ENCODE data around the gene PVALEF. TPM values are rescaled to one million over a fixed set of nuclear protein-coding genes. Genes with fewer than 3 reads are reported as not detected.

The PVALEF gene
- polyA plus RNA-seq, 1 donor = 0.34 TPM

DNA sequence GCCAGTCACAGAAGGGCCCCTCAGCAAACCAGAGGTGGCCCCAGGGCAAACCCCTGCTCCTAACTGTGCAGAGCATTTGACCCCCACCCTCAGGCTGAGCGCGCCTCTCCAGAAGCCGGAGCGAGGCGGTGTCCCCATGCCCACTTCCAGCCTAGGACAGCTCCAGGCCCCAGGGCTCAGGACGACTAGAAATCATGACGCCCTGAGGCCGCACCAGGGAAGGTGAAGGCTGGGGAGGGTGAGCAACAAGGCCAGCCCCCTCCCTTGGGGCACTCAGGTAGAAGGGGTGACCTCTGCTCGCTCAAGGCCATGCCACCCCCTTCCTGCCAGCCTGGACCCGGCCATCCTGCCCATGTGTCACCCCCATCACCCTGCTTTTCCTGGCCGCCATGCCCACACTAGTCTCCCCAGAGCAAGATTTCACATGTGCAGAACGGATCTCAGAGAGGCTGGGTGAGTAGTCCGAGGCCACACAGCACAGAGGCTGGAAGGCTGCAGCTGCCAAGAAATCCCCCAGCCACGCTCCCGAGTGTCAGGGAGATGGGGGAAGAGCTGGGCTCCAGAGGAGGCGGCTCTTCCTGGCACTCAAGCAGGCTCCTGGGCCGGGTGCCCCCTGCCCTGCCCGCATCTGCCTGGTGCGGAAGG is 2.1 kb upstream of the PVALEF start:
- Histone ChIP-seq H3K9me3 (ENCODE audit: control insufficient read depth, low read depth, low read length) (no peaks in the 10 kb centered on the region), H3K36me3 (ENCODE audit: control insufficient read depth, insufficient read depth, low read length) (no peaks in the 10 kb centered on the region), H3K4me3 (ENCODE audit: low read length) (no peak overlapping the region), H3K4me1 (ENCODE audit: control insufficient read depth, insufficient read depth, low read length) (peaks cover 38% of the 10 kb centered on the region), H3K27ac (ENCODE audit: low read length) (no peak overlapping the region), H3K27me3 (ENCODE audit: control insufficient read depth, insufficient read depth, low read length) (peaks cover 2% of the 10 kb centered on the region)
- WGBS (ENCODE audit: insufficient coverage, low lambda C conversion rate) = no CpG with 5 or more reads among the region's 19 CpGs
- DNase-seq = no peak

DNA sequence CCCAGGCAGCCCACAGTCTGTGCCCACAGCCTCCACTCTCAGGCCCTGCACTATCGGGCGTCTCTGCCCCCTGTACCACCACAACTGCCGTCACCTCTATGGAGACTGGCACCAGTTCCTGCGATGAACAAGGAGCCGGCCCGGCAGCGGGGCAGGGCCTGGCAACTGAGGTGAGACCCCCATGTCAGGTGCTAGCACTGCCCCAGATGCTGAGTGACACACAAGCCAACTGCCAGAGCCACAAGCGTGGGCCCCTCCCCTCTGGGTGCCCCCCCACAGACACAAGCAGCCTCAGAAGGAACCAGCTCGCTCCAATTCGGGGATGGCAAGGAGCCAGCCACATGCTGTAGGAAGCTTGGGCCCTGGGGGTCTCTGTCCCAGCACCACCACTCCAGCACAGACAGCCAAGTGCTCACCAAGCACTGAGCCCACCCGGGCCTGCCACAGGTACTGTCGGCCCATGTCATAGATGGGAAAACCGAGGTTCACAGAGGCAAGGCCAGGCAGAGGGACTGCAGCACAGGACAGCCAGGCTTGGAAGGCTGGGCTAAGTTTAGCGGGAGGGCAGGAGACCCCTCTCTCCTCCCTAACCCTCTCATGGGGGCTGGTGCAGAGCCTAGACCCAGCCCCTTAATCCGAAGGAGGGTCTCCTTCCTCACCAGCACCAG is 1.5 kb upstream of the PVALEF start:
- Histone ChIP-seq H3K27me3 (ENCODE audit: control insufficient read depth, insufficient read depth, low read length) (peaks cover 2% of the 10 kb centered on the region), H3K27ac (ENCODE audit: low read length) (peak overlapping the region; percentile 92), H3K4me1 (ENCODE audit: control insufficient read depth, insufficient read depth, low read length) (peaks cover 38% of the 10 kb centered on the region), H3K36me3 (ENCODE audit: control insufficient read depth, insufficient read depth, low read length) (no peaks in the 10 kb centered on the region), H3K9me3 (ENCODE audit: control insufficient read depth, low read depth, low read length) (no peaks in the 10 kb centered on the region), H3K4me3 (ENCODE audit: low read length) (peak overlapping the region; percentile 83)
- no peak for DNase-seq
- WGBS (ENCODE audit: insufficient coverage, low lambda C conversion rate) = no CpG with 5 or more reads among the region's 15 CpGs

DNA sequence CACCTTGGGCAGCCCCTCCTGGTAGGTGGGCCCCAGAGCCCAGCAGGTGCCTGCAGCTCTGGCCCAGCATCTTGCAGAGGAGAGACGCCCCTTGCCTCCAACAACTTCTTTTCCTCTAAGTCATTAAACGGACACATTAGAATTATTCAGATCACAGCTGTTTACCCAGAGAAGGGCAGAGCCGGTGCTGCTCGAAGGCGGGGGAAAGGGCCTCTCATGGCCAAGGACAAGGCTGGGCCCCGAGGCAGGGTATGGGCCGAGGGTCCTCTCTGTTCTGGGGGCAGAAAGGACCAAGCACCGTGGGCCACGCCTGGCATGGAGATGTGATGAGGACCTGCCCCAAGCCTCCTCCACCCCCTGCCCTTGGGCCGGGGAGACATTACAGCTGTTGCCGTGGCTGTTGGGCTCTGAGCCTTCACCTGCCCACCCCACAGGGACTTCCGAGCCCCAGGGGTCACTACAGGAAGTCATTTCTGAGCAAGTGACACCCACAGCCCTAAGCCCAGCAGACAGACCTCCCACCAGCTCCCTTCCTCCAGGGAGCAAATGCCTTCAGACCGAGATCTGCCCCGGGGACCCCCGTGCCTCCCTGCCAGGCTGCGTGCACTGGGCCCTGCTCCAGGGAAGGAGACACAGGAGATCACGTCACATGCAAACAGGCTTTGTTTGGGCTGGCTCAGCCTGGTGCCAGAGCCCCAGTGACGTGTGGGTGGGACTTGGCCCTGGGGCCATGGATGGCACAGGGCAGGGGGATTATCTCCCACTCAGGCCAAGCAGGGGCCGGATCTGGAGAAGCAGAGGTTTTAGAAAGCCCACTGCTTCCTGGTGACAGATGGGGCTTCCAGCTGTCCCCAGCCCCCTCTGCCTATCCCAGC is 699 bp upstream of the PVALEF start:
- peaks cover 2% of the 10 kb centered on the region for H3K27me3 ChIP-seq (ENCODE audit: control insufficient read depth, insufficient read depth, low read length)
- H3K27ac ChIP-seq (ENCODE audit: low read length) = peak overlapping the region; percentile 92
- DNase-seq = peak in 1 of 2 donors; percentile 61
- no peaks in the 10 kb centered on the region for H3K9me3 ChIP-seq (ENCODE audit: control insufficient read depth, low read depth, low read length)
- H3K4me1 ChIP-seq (ENCODE audit: control insufficient read depth, insufficient read depth, low read length) = peaks cover 38% of the 10 kb centered on the region
- no peaks in the 10 kb centered on the region for H3K36me3 ChIP-seq (ENCODE audit: control insufficient read depth, insufficient read depth, low read length)
- peak overlapping the region; percentile 83 for H3K4me3 ChIP-seq (ENCODE audit: low read length)
- WGBS (ENCODE audit: insufficient coverage, low lambda C conversion rate) = no CpG with 5 or more reads among the region's 19 CpGs

DNA sequence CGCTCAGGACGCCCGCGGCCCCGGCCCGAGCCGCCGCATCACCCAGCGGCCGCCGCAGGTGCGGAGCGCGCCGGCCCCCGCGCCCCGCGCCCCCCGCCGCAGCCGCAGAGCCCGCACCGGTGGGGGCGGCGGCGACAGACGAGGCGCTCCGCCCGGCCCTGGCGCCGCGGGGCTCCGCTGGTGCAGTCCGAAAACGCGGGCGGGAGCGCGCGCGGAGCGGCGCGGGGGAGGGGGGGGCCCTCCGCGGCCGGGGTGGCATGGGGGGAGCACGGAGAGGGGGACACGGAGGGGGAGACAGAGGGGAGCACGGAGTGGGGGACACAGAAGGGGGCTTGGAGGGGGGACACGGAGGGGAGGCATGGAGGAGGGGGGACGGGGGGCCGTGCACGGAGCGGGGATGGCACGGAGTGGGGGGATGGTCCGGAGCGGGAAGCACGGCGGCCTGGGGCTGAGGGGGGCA is 756 bp downstream of the PVALEF start, which contains the start of gene AATK:
AATK (minus strand) TSS at position 189 of the 460 bp plus-strand sequence. CDS start 229 bp downstream, outside the sequence.
- Histone ChIP-seq H3K27me3 (ENCODE audit: control insufficient read depth, insufficient read depth, low read length) (peaks cover 2% of the 10 kb centered on the region), H3K36me3 (ENCODE audit: control insufficient read depth, insufficient read depth, low read length) (no peaks in the 10 kb centered on the region), H3K4me3 (ENCODE audit: low read length) (peak within 1 kb of the TSS; percentile 83), H3K27ac (ENCODE audit: low read length) (peak within 1 kb of the TSS; percentile 92), H3K4me1 (ENCODE audit: control insufficient read depth, insufficient read depth, low read length) (peaks cover 42% of the 10 kb centered on the region), H3K9me3 (ENCODE audit: control insufficient read depth, low read depth, low read length) (peaks cover 2% of the 10 kb centered on the region)
- no CpG with 5 or more reads among the region's 62 CpGs for WGBS (ENCODE audit: insufficient coverage, low lambda C conversion rate)
- no peak for DNase-seq

DNA sequence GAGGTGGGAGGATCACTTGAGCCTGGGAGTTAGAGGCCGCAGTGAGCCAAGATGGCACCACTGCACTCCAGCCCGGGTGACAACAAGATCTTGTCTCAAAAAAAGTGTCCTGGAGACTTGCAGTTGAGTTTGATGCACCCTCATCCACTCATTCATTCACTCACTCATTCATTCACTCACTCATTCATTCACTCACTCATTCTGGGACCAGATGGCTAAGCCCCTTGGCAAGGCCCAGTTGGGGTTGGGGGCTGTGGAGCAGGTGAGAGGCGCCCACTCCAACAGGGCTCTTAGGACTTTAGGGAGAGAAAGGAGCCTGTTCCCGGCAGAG is 1.9 kb downstream of the PVALEF start:
- DNase-seq = no peak
- Histone ChIP-seq H3K36me3 (ENCODE audit: control insufficient read depth, insufficient read depth, low read length) (no peaks in the 10 kb centered on the region), H3K4me1 (ENCODE audit: control insufficient read depth, insufficient read depth, low read length) (peaks cover 47% of the 10 kb centered on the region), H3K27me3 (ENCODE audit: control insufficient read depth, insufficient read depth, low read length) (peaks cover 2% of the 10 kb centered on the region), H3K4me3 (ENCODE audit: low read length) (peak overlapping the region; percentile 57), H3K9me3 (ENCODE audit: control insufficient read depth, low read depth, low read length) (peaks cover 4% of the 10 kb centered on the region), H3K27ac (ENCODE audit: low read length) (no peak overlapping the region)
- no CpG with 5 or more reads among the region's 4 CpGs for WGBS (ENCODE audit: insufficient coverage, low lambda C conversion rate)

DNA sequence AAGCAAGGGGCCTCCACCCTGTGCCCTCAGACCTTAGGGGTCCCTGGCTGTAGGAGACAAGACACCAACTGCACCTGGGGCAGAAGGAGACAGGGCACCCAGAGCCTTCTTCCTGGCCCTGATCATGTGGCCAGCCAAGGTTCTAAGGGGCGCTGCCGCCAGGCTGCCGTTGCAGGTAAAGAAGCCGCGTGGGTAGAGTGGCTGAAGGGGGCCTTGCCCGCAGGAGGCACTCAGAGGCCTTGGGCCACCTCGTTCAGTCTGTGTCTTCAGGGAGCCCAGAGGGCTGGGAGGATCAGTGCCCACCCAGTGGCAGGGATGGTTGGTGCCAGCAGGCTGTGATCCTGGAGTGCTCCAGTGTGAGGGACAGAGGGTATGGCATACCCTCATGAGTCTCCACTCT is 2.3 kb downstream of the PVALEF start:
- Histone ChIP-seq H3K27me3 (ENCODE audit: control insufficient read depth, insufficient read depth, low read length) (peaks cover 2% of the 10 kb centered on the region), H3K4me1 (ENCODE audit: control insufficient read depth, insufficient read depth, low read length) (peaks cover 48% of the 10 kb centered on the region), H3K4me3 (ENCODE audit: low read length) (no peak overlapping the region), H3K36me3 (ENCODE audit: control insufficient read depth, insufficient read depth, low read length) (no peaks in the 10 kb centered on the region), H3K9me3 (ENCODE audit: control insufficient read depth, low read depth, low read length) (peaks cover 4% of the 10 kb centered on the region), H3K27ac (ENCODE audit: low read length) (no peak overlapping the region)
- no CpG with 5 or more reads among the region's 7 CpGs for WGBS (ENCODE audit: insufficient coverage, low lambda C conversion rate)
- no peak for DNase-seq

DNA sequence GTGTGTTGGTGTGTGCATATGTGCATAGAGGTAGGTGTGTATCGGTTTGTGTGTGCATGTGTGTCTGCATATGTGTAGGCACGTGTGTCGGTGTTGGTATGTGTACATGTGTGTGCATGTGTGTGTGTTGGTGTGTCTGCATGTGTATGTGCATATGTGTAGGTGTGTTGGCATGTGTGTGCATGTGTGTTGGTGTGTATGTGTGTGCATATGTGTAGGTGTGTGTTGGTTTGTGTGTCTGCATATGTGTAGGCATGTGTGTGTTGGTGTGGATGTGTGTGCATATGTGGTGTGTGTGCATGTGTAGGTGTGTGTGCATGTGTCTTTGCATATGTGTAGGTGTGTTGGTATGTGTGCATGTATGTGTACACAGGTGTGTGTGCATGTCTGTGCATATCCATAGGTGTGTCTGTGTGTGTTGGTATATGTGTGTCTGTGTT is 4.6 kb downstream of the PVALEF start:
- no CpG with 5 or more reads among the region's 3 CpGs for WGBS (ENCODE audit: insufficient coverage, low lambda C conversion rate)
- H3K9me3 ChIP-seq (ENCODE audit: control insufficient read depth, low read depth, low read length) = peaks cover 22% of the 10 kb centered on the region
- H3K36me3 ChIP-seq (ENCODE audit: control insufficient read depth, insufficient read depth, low read length) = no peaks in the 10 kb centered on the region
- H3K4me1 ChIP-seq (ENCODE audit: control insufficient read depth, insufficient read depth, low read length) = peaks cover 30% of the 10 kb centered on the region
- H3K27me3 ChIP-seq (ENCODE audit: control insufficient read depth, insufficient read depth, low read length) = peaks cover 2% of the 10 kb centered on the region
- no peak overlapping the region for H3K4me3 ChIP-seq (ENCODE audit: low read length)
- H3K27ac ChIP-seq (ENCODE audit: low read length) = no peak overlapping the region
- DNase-seq = no peak

DNA sequence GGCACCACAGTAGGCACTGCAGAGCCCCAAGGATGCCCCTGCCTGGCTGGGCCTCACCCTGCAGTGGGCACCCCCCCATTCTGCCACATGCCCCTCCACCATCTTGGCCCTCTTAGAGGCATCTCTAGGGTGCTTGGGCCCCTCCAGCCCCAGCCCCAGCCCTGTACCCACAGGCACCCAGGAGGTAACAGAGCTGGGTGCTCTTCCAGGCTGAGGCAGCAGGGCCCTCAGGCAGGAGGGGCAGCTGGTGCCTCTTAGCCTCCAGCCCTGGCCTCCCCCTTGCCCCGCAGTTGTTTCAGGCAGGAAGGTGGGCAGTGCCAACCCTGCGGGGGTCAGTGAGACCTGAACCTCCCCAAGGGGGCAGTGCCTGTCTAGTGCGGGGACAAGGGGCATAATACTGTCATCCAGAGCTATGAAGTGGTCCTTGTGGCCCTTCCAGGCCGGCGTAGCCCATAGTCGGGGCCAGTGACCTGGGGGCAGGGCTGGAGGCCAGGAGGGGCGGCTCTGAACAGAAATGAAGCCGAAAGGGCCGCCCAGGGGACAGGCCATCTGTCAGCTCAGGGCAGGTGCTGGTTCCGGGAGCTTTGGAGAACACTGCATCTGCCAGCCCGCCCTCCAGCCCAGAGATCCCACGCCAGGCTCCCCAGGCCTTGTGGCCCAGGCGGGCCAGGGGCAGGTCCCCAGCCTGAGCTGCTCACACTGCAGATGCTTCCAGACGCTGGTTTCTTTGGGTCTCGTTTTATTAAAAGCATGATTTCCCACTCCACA is 5.6 kb downstream of the PVALEF start:
- Histone ChIP-seq H3K9me3 (ENCODE audit: control insufficient read depth, low read depth, low read length) (peaks cover 22% of the 10 kb centered on the region), H3K27ac (ENCODE audit: low read length) (no peak overlapping the region), H3K36me3 (ENCODE audit: control insufficient read depth, insufficient read depth, low read length) (no peaks in the 10 kb centered on the region), H3K4me1 (ENCODE audit: control insufficient read depth, insufficient read depth, low read length) (peaks cover 23% of the 10 kb centered on the region), H3K27me3 (ENCODE audit: control insufficient read depth, insufficient read depth, low read length) (no peaks in the 10 kb centered on the region), H3K4me3 (ENCODE audit: low read length) (no peak overlapping the region)
- no peak for DNase-seq
- no CpG with 5 or more reads among the region's 15 CpGs for WGBS (ENCODE audit: insufficient coverage, low lambda C conversion rate)

DNA sequence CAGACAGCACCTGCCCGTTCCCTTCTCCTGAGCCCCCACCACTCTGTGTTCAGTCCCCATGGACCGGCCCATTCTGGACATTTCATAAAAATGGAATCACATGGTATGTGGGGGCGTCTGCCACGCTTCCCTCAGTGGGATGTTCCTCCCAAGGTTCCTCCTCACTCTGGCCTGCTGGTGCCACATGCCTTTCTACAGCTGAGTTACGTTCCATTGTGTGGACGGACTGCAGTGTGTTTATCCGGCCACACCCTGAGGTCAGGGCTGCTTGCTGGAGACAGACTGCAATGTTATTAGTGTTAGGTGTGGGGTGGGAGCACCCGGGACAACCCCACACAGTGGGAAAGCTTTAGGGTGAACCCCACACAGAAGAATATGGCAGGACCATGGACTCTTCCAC is 6.6 kb downstream of the PVALEF start:
- peaks cover 28% of the 10 kb centered on the region for H3K9me3 ChIP-seq (ENCODE audit: control insufficient read depth, low read depth, low read length)
- H3K27me3 ChIP-seq (ENCODE audit: control insufficient read depth, insufficient read depth, low read length) = no peaks in the 10 kb centered on the region
- no peak for DNase-seq
- H3K4me3 ChIP-seq (ENCODE audit: low read length) = no peak overlapping the region
- no CpG with 5 or more reads among the region's 8 CpGs for WGBS (ENCODE audit: insufficient coverage, low lambda C conversion rate)
- no peak overlapping the region for H3K27ac ChIP-seq (ENCODE audit: low read length)
- H3K36me3 ChIP-seq (ENCODE audit: control insufficient read depth, insufficient read depth, low read length) = no peaks in the 10 kb centered on the region
- peaks cover 21% of the 10 kb centered on the region for H3K4me1 ChIP-seq (ENCODE audit: control insufficient read depth, insufficient read depth, low read length)
